GM12878 (cell line): ENCODE data around the gene MRTFA. TPM values are rescaled to one million over a fixed set of nuclear protein-coding genes. Genes with fewer than 3 reads are reported as not detected.

ENCODE experiments used
- ATF7 ChIP-seq: fragments of 450-650 bp; IDR thresholded peaks from 2 replicates; pipeline ENCODE4 v1.6.1; 2016; ENCODE audit warnings: low read depth, mild to moderate bottlenecking
- BACH1 ChIP-seq: fragments of 450-650 bp; IDR thresholded peaks from 2 replicates; pipeline ENCODE4 v1.6.1; 2017; ENCODE audit warnings: mild to moderate bottlenecking, borderline replicate concordance
- CHD2 ChIP-seq: IDR thresholded peaks from 2 replicates; pipeline ENCODE4 v1.6.1; 2011; ENCODE audit warnings: low read depth, low read length, improper control_type of control experiment, borderline replicate concordance
- GATAD2B ChIP-seq: fragments of 450-650 bp; conservative IDR thresholded peaks from 2 replicates; pipeline ENCODE4 v1.6.1; 2017; ENCODE audit warnings: low read depth, mild to moderate bottlenecking, moderate library complexity
- LARP7 ChIP-seq: fragments of 450-650 bp; IDR thresholded peaks from 2 replicates; pipeline ENCODE4 v1.6.1; 2017; ENCODE audit warnings: mild to moderate bottlenecking
- MXI1 ChIP-seq: fragments of 150-350 bp; IDR thresholded peaks from 2 replicates; pipeline ENCODE4 v1.6.1; 2011; ENCODE audit warnings: low read depth, mild to moderate bottlenecking, inconsistent platforms, low read length, improper control_type of control experiment
- POLR2AphosphoS2 ChIP-seq: IDR thresholded peaks from 2 replicates; pipeline ENCODE4 v1.6.1; 2011; ENCODE audit warnings: low read depth, mild to moderate bottlenecking, low read length, improper control_type of control experiment, moderate library complexity
- STAT1 ChIP-seq: fragments of 450-650 bp; conservative IDR thresholded peaks from 2 replicates; pipeline ENCODE4 v1.6.1; 2014; ENCODE audit warnings: antibody characterized with exemption, mild to moderate bottlenecking
- polyA plus RNA-seq, 11 experiments: library from polyadenylated mRNA; depleted of rRNA in 4 of 11; unstranded in 6 of 11; stranded (reverse) in 5 of 11; fragments of >200 nt; fragmentation: Nextera tagmentation in 4 of 11; fragmentation: Illumina TruSeq in 1 of 11; extraction: Ambion mirVana in 4 of 11; extraction: Trizol in 1 of 11; gene quantifications; 1 replicate in 1 of 11; 2 replicates in 10 of 11; pipeline versions ENCODE4 v1.2.1 to v1.2.3, GENCODE V29; 2011 to 2016; ENCODE audit warnings: inconsistent platforms in 2 of 11, missing spikeins in 2 of 11, low read depth in 1 of 11
- total RNA-seq, 4 experiments: library from RNA; depleted of rRNA in 3 of 4; stranded (reverse); fragments of >200 nt in 3 of 4; fragmentation: Illumina TruSeq in 1 of 4; extraction: Trizol in 1 of 4; gene quantifications; 2 replicates each; pipeline versions ENCODE4 v1.2.1 to v1.2.3, GENCODE V29; 2013 to 2021
- TF ChIP-seq, protein P1 (sequence below): fragments of 450-650 bp; conservative IDR thresholded peaks from 2 replicates; pipeline ENCODE4 v1.6.1; 2017; ENCODE audit warnings: mild to moderate bottlenecking, moderate library complexity
- TF ChIP-seq, protein P2 (sequence below): fragments of 450-650 bp; IDR thresholded peaks from 2 replicates; pipeline ENCODE4 v1.6.1; 2016; ENCODE audit warnings: mild to moderate bottlenecking
- TF ChIP-seq, protein P3 (sequence below): fragments of 450-650 bp; IDR thresholded peaks from 2 replicates; pipeline ENCODE4 v1.6.1; 2017; ENCODE audit warnings: mild to moderate bottlenecking, moderate library complexity
- TF ChIP-seq, protein P4 (sequence below): IDR thresholded peaks from 2 replicates; pipeline ENCODE4 v1.6.1; 2011; ENCODE audit warnings: mild to moderate bottlenecking, low read depth, low read length, moderate library complexity; ENCODE audit not compliant: insufficient replicate concordance
- TF ChIP-seq, protein P5 (sequence below): fragments of 450-650 bp; IDR thresholded peaks from 2 replicates; pipeline ENCODE4 v1.6.1; 2017; ENCODE audit warnings: mild to moderate bottlenecking, moderate library complexity
- TF ChIP-seq, protein P6 (sequence below): IDR thresholded peaks from 2 replicates; pipeline ENCODE4 v1.6.1; 2011; ENCODE audit warnings: low read depth, mild to moderate bottlenecking, low read length, moderate library complexity, borderline replicate concordance; ENCODE audit errors: extremely low read depth

The MRTFA gene
- total and polyA plus RNA-seq, 10 of the 15 experiments (the other 5 are each of a cell fraction or from before 2014, with no cell fraction given): 2.0 to 63.9 (median 17.9) TPM

DNA sequence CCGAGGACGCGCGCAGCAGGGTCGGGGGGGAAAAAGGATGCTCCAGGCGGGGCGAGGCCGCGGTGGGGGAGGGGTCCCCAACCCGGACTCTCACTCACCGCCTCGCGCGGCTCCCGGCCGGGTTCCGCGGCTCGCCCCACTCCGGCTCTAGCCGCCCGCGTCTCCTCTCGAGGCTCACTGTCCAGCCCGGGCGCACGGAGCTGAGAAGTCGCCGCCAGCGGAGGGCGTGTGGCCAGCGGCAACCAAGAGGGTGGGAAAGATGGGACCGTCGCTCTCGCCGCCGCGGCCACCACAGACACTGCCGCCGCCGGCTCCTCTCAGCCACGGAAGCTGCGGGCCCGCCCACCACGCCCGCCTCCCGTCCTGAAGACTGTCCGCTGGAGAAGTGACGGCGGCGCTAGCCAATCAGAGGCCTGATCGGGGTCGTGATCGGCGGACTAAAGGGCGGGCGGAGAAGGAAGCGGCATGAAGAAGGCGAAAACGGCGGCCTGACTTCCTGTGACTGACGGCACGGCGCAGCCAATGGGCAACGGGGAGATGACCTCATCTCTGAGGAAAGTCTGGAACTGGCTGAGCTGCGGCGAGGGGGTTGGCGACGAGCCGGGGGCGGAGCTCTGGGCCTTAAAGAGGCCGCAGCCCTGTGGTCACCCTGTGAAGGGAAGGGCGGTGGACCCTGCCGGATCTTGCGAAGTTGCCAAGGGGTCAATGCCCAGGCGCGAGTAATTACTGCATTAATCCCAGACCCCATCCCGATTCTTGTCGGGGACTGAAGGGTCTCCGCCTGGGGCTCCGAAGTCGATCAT, at the start of gene MRTFA (continued):
- TF ChIP-seq, protein P1, sequence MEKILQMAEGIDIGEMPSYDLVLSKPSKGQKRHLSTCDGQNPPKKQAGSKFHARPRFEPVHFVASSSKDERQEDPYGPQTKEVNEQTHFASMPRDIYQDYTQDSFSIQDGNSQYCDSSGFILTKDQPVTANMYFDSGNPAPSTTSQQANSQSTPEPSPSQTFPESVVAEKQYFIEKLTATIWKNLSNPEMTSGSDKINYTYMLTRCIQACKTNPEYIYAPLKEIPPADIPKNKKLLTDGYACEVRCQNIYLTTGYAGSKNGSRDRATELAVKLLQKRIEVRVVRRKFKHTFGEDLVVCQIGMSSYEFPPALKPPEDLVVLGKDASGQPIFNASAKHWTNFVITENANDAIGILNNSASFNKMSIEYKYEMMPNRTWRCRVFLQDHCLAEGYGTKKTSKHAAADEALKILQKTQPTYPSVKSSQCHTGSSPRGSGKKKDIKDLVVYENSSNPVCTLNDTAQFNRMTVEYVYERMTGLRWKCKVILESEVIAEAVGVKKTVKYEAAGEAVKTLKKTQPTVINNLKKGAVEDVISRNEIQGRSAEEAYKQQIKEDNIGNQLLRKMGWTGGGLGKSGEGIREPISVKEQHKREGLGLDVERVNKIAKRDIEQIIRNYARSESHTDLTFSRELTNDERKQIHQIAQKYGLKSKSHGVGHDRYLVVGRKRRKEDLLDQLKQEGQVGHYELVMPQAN: peak; percentile 89
- TF ChIP-seq CHD2: peak; percentile 95
- TF ChIP-seq STAT1: no peak
- TF ChIP-seq, protein P2, sequence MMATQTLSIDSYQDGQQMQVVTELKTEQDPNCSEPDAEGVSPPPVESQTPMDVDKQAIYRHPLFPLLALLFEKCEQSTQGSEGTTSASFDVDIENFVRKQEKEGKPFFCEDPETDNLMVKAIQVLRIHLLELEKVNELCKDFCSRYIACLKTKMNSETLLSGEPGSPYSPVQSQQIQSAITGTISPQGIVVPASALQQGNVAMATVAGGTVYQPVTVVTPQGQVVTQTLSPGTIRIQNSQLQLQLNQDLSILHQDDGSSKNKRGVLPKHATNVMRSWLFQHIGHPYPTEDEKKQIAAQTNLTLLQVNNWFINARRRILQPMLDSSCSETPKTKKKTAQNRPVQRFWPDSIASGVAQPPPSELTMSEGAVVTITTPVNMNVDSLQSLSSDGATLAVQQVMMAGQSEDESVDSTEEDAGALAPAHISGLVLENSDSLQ: peak; percentile 100
- TF ChIP-seq BACH1: peak; percentile 20; the same call in 1 of the 2 replicates
- TF ChIP-seq MXI1: peak; percentile 45
- peak; percentile 99 for TF ChIP-seq ATF7
- TF ChIP-seq, protein P3, sequence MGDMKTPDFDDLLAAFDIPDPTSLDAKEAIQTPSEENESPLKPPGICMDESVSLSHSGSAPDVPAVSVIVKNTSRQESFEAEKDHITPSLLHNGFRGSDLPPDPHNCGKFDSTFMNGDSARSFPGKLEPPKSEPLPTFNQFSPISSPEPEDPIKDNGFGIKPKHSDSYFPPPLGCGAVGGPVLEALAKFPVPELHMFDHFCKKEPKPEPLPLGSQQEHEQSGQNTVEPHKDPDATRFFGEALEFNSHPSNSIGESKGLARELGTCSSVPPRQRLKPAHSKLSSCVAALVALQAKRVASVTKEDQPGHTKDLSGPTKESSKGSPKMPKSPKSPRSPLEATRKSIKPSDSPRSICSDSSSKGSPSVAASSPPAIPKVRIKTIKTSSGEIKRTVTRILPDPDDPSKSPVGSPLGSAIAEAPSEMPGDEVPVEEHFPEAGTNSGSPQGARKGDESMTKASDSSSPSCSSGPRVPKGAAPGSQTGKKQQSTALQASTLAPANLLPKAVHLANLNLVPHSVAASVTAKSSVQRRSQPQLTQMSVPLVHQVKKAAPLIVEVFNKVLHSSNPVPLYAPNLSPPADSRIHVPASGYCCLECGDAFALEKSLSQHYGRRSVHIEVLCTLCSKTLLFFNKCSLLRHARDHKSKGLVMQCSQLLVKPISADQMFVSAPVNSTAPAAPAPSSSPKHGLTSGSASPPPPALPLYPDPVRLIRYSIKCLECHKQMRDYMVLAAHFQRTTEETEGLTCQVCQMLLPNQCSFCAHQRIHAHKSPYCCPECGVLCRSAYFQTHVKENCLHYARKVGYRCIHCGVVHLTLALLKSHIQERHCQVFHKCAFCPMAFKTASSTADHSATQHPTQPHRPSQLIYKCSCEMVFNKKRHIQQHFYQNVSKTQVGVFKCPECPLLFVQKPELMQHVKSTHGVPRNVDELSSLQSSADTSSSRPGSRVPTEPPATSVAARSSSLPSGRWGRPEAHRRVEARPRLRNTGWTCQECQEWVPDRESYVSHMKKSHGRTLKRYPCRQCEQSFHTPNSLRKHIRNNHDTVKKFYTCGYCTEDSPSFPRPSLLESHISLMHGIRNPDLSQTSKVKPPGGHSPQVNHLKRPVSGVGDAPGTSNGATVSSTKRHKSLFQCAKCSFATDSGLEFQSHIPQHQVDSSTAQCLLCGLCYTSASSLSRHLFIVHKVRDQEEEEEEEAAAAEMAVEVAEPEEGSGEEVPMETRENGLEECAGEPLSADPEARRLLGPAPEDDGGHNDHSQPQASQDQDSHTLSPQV: no peak
- TF ChIP-seq, protein P4, sequence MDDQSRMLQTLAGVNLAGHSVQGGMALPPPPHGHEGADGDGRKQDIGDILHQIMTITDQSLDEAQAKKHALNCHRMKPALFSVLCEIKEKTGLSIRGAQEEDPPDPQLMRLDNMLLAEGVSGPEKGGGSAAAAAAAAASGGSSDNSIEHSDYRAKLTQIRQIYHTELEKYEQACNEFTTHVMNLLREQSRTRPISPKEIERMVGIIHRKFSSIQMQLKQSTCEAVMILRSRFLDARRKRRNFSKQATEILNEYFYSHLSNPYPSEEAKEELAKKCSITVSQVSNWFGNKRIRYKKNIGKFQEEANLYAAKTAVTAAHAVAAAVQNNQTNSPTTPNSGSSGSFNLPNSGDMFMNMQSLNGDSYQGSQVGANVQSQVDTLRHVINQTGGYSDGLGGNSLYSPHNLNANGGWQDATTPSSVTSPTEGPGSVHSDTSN: peak; percentile 99
- TF ChIP-seq LARP7: peak; percentile 90
- TF ChIP-seq, protein P5, sequence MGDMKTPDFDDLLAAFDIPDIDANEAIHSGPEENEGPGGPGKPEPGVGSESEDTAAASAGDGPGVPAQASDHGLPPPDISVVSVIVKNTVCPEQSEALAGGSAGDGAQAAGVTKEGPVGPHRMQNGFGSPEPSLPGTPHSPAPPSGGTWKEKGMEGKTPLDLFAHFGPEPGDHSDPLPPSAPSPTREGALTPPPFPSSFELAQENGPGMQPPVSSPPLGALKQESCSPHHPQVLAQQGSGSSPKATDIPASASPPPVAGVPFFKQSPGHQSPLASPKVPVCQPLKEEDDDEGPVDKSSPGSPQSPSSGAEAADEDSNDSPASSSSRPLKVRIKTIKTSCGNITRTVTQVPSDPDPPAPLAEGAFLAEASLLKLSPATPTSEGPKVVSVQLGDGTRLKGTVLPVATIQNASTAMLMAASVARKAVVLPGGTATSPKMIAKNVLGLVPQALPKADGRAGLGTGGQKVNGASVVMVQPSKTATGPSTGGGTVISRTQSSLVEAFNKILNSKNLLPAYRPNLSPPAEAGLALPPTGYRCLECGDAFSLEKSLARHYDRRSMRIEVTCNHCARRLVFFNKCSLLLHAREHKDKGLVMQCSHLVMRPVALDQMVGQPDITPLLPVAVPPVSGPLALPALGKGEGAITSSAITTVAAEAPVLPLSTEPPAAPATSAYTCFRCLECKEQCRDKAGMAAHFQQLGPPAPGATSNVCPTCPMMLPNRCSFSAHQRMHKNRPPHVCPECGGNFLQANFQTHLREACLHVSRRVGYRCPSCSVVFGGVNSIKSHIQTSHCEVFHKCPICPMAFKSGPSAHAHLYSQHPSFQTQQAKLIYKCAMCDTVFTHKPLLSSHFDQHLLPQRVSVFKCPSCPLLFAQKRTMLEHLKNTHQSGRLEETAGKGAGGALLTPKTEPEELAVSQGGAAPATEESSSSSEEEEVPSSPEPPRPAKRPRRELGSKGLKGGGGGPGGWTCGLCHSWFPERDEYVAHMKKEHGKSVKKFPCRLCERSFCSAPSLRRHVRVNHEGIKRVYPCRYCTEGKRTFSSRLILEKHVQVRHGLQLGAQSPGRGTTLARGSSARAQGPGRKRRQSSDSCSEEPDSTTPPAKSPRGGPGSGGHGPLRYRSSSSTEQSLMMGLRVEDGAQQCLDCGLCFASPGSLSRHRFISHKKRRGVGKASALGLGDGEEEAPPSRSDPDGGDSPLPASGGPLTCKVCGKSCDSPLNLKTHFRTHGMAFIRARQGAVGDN: no peak
- TF ChIP-seq, protein P6, sequence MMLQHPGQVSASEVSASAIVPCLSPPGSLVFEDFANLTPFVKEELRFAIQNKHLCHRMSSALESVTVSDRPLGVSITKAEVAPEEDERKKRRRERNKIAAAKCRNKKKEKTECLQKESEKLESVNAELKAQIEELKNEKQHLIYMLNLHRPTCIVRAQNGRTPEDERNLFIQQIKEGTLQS: no peak
- TF ChIP-seq GATAD2B: peak; percentile 94
- peak; percentile 87; the same call in 1 of the 2 replicates for TF ChIP-seq POLR2AphosphoS2
